ENCODE results near the gene AKAP7. TPM values are rescaled to one million over a fixed set of nuclear protein-coding genes. Genes with fewer than 3 reads are reported as not detected.
A peak's percentile ranks its signal among the peaks of the same experiment; 100 is the strongest.
"Not testable (repeated sequence)": the region's sequence is repeated elsewhere in the genome, so short reads cannot be mapped to it uniquely, and the experiment has no call there.

The AKAP7 gene
- 10.9 TPM for total RNA-seq
- long read RNA-seq, transcript AKAP7-202 (2 exons, 2,461 nt) = minor isoform, 6 of 45 reads
- long read RNA-seq, transcript AKAP7-204 (8 exons, 2,954 nt) = major isoform, 18 of 45 reads
- long read RNA-seq, partial matches to known transcripts = 0 of 45 reads
- long read RNA-seq, other reads (novel, unspliced or antisense) = 21 of 45 reads

DNA sequence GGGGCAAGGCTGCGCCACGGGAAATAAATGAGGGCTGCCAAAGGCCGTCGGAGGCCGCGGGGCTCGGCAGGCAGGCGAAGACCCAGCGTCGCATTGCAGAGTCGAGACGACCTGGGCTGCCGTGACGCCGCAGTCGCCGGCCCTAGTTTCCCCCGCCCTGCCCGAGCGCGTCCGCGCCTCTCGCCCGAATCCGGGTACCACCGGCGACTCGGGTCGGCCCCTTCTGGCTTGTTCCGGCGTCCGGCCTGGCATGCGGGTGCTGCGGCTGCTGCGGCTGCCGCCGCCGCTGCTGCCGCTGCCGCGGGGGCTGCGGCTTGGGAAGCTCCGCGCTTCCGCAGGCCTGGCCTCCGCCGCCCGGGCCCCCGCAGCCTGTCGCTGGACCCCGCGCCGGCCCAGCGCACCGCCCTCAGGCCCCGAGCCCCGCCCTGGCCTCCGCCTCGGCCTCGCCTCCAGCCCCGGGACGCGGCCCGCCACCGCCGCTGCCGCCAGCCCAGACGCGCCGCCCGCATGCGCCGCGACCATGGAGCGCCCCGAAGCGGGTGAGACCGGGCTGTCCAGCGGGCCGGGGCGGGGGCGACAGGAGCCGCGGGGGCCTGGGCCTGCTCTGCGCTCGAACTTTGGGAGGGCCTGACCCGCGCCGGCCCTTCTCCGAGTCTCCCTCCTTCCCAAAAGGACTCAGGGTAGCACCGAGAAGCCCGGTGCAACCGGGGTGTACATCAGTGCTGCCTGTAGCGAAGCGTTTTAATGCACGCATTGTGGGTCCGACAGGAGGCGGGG, at the start of gene AKAP7:
AKAP7 (plus strand) TSS at position 224 of the 777 bp plus-strand sequence; CDS start at position 521, 297 bp downstream.
- Histone ChIP-seq H3K27ac (replicated peaks) (peak within 1 kb of the TSS; percentile 95), H3K27me3 (ENCODE audit: low read depth) (no peaks in the 10 kb centered on the region), H3K4me1 (peaks cover 25% of the 10 kb centered on the region), H3K4me3 (peak within 1 kb of the TSS; percentile 81), H3K36me3 (no peaks in the 10 kb centered on the region), H3K9me3 (replicated peaks) (no peaks in the 10 kb centered on the region)
- TF ChIP-seq, protein P1, sequence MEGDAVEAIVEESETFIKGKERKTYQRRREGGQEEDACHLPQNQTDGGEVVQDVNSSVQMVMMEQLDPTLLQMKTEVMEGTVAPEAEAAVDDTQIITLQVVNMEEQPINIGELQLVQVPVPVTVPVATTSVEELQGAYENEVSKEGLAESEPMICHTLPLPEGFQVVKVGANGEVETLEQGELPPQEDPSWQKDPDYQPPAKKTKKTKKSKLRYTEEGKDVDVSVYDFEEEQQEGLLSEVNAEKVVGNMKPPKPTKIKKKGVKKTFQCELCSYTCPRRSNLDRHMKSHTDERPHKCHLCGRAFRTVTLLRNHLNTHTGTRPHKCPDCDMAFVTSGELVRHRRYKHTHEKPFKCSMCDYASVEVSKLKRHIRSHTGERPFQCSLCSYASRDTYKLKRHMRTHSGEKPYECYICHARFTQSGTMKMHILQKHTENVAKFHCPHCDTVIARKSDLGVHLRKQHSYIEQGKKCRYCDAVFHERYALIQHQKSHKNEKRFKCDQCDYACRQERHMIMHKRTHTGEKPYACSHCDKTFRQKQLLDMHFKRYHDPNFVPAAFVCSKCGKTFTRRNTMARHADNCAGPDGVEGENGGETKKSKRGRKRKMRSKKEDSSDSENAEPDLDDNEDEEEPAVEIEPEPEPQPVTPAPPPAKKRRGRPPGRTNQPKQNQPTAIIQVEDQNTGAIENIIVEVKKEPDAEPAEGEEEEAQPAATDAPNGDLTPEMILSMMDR (IDR thresholded peaks at IDR 0.05; ENCODE audit: borderline replicate concordance) = no peak
- intact Hi-C loops (cut with micrococcal nuclease) = no loop called here
- DNase-seq = peak; percentile 82

GRCh38 chr6:131090339-131090738, 44.9 kb upstream of the AKAP7 start:
- H3K36me3 ChIP-seq; H3K27me3 ChIP-seq (ENCODE audit: low read depth); H3K27ac ChIP-seq (replicated peaks); intact Hi-C loops (cut with micrococcal nuclease); H3K4me3 ChIP-seq; DNase-seq; H3K4me1 ChIP-seq: not testable (repeated sequence)
- peaks cover 55% of the 10 kb centered on the region for H3K9me3 ChIP-seq (replicated peaks)

GRCh38 chr6:131091944-131092343, 43.3 kb upstream of the AKAP7 start:
- H3K27ac ChIP-seq (replicated peaks); H3K27me3 ChIP-seq (ENCODE audit: low read depth); DNase-seq; intact Hi-C loops (cut with micrococcal nuclease); H3K4me3 ChIP-seq; H3K4me1 ChIP-seq; H3K36me3 ChIP-seq: not testable (repeated sequence)
- H3K9me3 ChIP-seq (replicated peaks) = peaks cover 57% of the 10 kb centered on the region

- Histone ChIP-seq H3K4me3 (no peak overlapping the region), H3K9me3 (replicated peaks) (peaks cover 51% of the 10 kb centered on the region), H3K27ac (replicated peaks) (no peak overlapping the region), H3K4me1 (no peaks in the 10 kb centered on the region), H3K36me3 (no peaks in the 10 kb centered on the region), H3K27me3 (ENCODE audit: low read depth) (no peaks in the 10 kb centered on the region)
- intact Hi-C loops (cut with micrococcal nuclease) = no loop called here
- TF ChIP-seq, protein P1 (IDR thresholded peaks at IDR 0.05; ENCODE audit: borderline replicate concordance) = no peak
- DNase-seq = no peak
These were observed 41.9 kb upstream of the AKAP7 start for GRCh38 chr6:131093334-131093733.

DNA sequence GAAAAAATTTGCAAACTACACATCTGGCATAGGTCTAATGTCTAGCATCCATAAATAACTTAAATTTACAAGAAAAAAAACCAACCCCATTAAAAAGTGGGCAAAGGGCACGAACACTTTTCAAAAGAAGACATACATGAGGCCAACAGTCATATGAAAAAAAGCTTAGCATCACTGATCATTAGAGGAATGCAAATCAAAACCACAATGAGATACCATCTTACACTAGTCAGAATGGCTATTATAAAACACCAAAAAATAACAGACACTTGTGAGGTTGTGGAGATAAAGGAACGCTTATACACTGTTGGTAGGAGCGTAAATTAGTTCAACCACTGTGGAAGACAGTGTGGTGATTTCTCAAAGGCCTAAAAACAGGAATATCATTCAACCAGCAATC, 38.5 kb upstream of the AKAP7 start:
- Histone ChIP-seq H3K36me3 (no peaks in the 10 kb centered on the region), H3K4me3 (no peak overlapping the region), H3K27ac (replicated peaks) (no peak overlapping the region), H3K4me1 (no peaks in the 10 kb centered on the region), H3K9me3 (replicated peaks) (peaks cover 54% of the 10 kb centered on the region), H3K27me3 (ENCODE audit: low read depth) (no peaks in the 10 kb centered on the region)
- intact Hi-C loops (cut with micrococcal nuclease) = no loop called here
- TF ChIP-seq, protein P1 (IDR thresholded peaks at IDR 0.05; ENCODE audit: borderline replicate concordance) = no peak
- DNase-seq = no peak

GRCh38 chr6:131101911-131102680, 33.2 kb upstream of the AKAP7 start:
- no peak for DNase-seq
- no peaks in the 10 kb centered on the region for H3K36me3 ChIP-seq
- TF ChIP-seq, protein P1 (IDR thresholded peaks at IDR 0.05; ENCODE audit: borderline replicate concordance) = no peak
- H3K4me1 ChIP-seq = no peaks in the 10 kb centered on the region
- H3K27ac ChIP-seq (replicated peaks) = no peak overlapping the region
- no peak overlapping the region for H3K4me3 ChIP-seq
- peaks cover 9% of the 10 kb centered on the region for H3K9me3 ChIP-seq (replicated peaks)
- no peaks in the 10 kb centered on the region for H3K27me3 ChIP-seq (ENCODE audit: low read depth)
- intact Hi-C loops (cut with micrococcal nuclease) = no loop called here

All from left ventricle myocardium inferior (tissue), 1 donor.